Measurements from ENCODE around the gene C16orf74.
A peak's percentile ranks its signal among the peaks of the same experiment; 100 is the strongest.

GRCh38 chr16:85799497-85800320 is 48.8 kb upstream of the C16orf74 start, which contains the start of the genes COX4I1 and EMC8:
- TF ChIP-seq, protein P1, sequence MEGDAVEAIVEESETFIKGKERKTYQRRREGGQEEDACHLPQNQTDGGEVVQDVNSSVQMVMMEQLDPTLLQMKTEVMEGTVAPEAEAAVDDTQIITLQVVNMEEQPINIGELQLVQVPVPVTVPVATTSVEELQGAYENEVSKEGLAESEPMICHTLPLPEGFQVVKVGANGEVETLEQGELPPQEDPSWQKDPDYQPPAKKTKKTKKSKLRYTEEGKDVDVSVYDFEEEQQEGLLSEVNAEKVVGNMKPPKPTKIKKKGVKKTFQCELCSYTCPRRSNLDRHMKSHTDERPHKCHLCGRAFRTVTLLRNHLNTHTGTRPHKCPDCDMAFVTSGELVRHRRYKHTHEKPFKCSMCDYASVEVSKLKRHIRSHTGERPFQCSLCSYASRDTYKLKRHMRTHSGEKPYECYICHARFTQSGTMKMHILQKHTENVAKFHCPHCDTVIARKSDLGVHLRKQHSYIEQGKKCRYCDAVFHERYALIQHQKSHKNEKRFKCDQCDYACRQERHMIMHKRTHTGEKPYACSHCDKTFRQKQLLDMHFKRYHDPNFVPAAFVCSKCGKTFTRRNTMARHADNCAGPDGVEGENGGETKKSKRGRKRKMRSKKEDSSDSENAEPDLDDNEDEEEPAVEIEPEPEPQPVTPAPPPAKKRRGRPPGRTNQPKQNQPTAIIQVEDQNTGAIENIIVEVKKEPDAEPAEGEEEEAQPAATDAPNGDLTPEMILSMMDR (IDR thresholded peaks at IDR 0.05), result no peak
- peak in 1 of 4 donors; percentile 85 for TF ChIP-seq EP300 (IDR thresholded peaks at IDR 0.05)
